ENCODE measurements around the gene BRD3OS. TPM values are rescaled to one million over a fixed set of nuclear protein-coding genes. Genes with fewer than 3 reads are reported as not detected.

BRD3OS gene
- total RNA-seq, 1 experiment from 2014 or later = 13.5 TPM

DNA sequence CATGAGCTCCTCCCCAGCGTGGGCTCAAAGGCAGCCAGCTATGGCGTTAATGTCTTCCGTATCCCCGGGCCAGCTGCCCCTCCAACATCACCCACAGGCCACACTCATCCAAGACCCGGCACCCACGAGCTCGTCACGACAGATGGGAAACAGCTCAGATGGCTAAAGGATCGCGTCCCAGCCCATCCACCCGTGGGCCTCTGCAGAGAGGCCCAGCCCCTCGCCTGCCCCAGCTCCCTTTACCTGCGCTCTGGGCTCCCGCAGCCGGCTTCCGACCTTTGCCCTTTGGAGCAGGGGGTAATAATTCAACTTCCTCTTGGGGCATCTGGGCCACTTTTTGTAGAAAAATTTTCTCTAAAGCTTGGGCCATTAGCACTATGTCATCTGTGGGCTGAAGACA, 26.0 kb downstream of the BRD3OS start:
- Histone ChIP-seq H3K27me3 (replicated peaks; ENCODE audit: insufficient read depth, low read depth, low read length, poor library complexity) (no peaks in the 10 kb centered on the region), H3K27ac (ENCODE audit: low read depth, low read length, poor library complexity, severe bottlenecking) (no peak overlapping the region), H3K4me3 (ENCODE audit: low read depth, low read length, poor library complexity, severe bottlenecking) (no peak overlapping the region), H3K36me3 (ENCODE audit: insufficient read depth, low read length, poor library complexity, severe bottlenecking) (peaks cover 50% of the 10 kb centered on the region), H3K4me1 (ENCODE audit: insufficient read depth, low read length, poor library complexity, severe bottlenecking) (no peaks in the 10 kb centered on the region), H3K9me3 (ENCODE audit: low read depth, low read length, poor library complexity, severe bottlenecking) (no peaks in the 10 kb centered on the region)
- TF ChIP-seq EZH2 (IDR thresholded peaks at IDR 0.05; ENCODE audit: borderline replicate concordance, low read depth, low read length, poor library complexity, severe bottlenecking) = no peak
- TF ChIP-seq, protein P1, sequence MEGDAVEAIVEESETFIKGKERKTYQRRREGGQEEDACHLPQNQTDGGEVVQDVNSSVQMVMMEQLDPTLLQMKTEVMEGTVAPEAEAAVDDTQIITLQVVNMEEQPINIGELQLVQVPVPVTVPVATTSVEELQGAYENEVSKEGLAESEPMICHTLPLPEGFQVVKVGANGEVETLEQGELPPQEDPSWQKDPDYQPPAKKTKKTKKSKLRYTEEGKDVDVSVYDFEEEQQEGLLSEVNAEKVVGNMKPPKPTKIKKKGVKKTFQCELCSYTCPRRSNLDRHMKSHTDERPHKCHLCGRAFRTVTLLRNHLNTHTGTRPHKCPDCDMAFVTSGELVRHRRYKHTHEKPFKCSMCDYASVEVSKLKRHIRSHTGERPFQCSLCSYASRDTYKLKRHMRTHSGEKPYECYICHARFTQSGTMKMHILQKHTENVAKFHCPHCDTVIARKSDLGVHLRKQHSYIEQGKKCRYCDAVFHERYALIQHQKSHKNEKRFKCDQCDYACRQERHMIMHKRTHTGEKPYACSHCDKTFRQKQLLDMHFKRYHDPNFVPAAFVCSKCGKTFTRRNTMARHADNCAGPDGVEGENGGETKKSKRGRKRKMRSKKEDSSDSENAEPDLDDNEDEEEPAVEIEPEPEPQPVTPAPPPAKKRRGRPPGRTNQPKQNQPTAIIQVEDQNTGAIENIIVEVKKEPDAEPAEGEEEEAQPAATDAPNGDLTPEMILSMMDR (conservative IDR thresholded peaks at IDR 0.05; ENCODE audit: low read depth, low read length) = no peak
- no TSS peak for BruUV-seq (replicated peaks)
- ChIA-PET POLR2A (ENCODE audit: low non-redundant PET) (no interaction called here), CTCF (no interaction called here)
- intact Hi-C loops (cut with micrococcal nuclease; ENCODE audit: unreplicated experiment) = no loop called here
- DNase-seq (ENCODE audit: low spot score) = no peak

DNA sequence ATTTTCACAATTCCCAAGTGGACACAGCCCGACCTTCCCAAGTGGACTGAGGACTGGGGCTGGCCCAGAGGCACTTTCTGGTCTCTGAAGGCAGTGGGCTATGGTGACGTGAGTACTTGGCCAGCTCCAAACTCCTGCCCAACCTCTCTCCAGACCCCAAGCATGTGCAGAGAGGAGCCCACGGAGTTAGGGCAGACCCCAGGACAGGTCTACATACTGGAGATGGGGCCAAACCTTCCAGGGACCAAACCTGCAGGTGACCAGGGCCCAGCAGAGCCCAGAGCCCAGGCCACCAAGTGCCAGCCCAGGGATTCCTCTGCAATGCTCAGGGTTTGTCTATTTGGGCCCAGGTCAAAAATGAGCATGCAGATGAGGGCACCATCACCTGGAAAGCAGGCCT, 27.2 kb downstream of the BRD3OS start:
- POLR2A ChIA-PET (ENCODE audit: low non-redundant PET) = no interaction called here
- Histone ChIP-seq H3K9me3 (ENCODE audit: low read depth, low read length, poor library complexity, severe bottlenecking) (no peaks in the 10 kb centered on the region), H3K36me3 (ENCODE audit: insufficient read depth, low read length, poor library complexity, severe bottlenecking) (peaks cover 49% of the 10 kb centered on the region), H3K27ac (ENCODE audit: low read depth, low read length, poor library complexity, severe bottlenecking) (no peak overlapping the region), H3K27me3 (replicated peaks; ENCODE audit: insufficient read depth, low read depth, low read length, poor library complexity) (no peaks in the 10 kb centered on the region), H3K4me1 (ENCODE audit: insufficient read depth, low read length, poor library complexity, severe bottlenecking) (no peaks in the 10 kb centered on the region), H3K4me3 (ENCODE audit: low read depth, low read length, poor library complexity, severe bottlenecking) (no peak overlapping the region)
- no peak for DNase-seq (ENCODE audit: low spot score)
- CTCF ChIA-PET = no interaction called here
- TF ChIP-seq, protein P1 (conservative IDR thresholded peaks at IDR 0.05; ENCODE audit: low read depth, low read length) = no peak
- no peak for TF ChIP-seq EZH2 (IDR thresholded peaks at IDR 0.05; ENCODE audit: borderline replicate concordance, low read depth, low read length, poor library complexity, severe bottlenecking)
- intact Hi-C loops (cut with micrococcal nuclease; ENCODE audit: unreplicated experiment) = no loop called here
- BruUV-seq (replicated peaks) = no TSS peak

DNA sequence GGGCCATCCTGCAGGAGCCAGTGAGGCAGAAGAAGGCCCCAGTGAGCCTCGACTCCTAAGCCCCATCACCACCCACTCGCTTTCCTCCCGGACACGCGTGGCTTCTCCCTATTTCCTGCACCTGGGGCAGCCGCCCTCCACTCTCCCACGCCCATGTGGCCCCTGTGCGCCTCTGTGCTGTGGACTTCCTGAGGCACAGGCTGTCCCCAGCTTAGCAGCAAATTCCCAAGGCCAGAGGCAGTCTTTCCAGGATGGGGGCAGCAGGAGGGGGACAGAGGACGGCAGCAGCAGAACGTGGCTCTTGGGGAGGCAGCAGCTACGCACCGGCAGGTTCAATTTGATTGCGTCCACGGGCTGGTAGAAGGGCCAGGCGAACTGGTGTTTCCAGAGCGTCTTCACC, 27.7 kb downstream of the BRD3OS start:
- DNase-seq (ENCODE audit: low spot score) = no peak
- CTCF ChIA-PET = no interaction called here
- no TSS peak for BruUV-seq (replicated peaks)
- TF ChIP-seq, protein P1 (conservative IDR thresholded peaks at IDR 0.05; ENCODE audit: low read depth, low read length) = no peak
- no peak for TF ChIP-seq EZH2 (IDR thresholded peaks at IDR 0.05; ENCODE audit: borderline replicate concordance, low read depth, low read length, poor library complexity, severe bottlenecking)
- H3K27me3 ChIP-seq (replicated peaks; ENCODE audit: insufficient read depth, low read depth, low read length, poor library complexity) = no peaks in the 10 kb centered on the region
- POLR2A ChIA-PET (ENCODE audit: low non-redundant PET) = no interaction called here
- peaks cover 45% of the 10 kb centered on the region for H3K36me3 ChIP-seq (ENCODE audit: insufficient read depth, low read length, poor library complexity, severe bottlenecking)
- no peak overlapping the region for H3K27ac ChIP-seq (ENCODE audit: low read depth, low read length, poor library complexity, severe bottlenecking)
- H3K4me3 ChIP-seq (ENCODE audit: low read depth, low read length, poor library complexity, severe bottlenecking) = no peak overlapping the region
- no peaks in the 10 kb centered on the region for H3K4me1 ChIP-seq (ENCODE audit: insufficient read depth, low read length, poor library complexity, severe bottlenecking)
- H3K9me3 ChIP-seq (ENCODE audit: low read depth, low read length, poor library complexity, severe bottlenecking) = no peaks in the 10 kb centered on the region
- intact Hi-C loops (cut with micrococcal nuclease; ENCODE audit: unreplicated experiment) = no loop called here
